Gastroesophageal sphincter (tissue), 4 donors: ENCODE data around the gene IFT52. TPM values are rescaled to one million over a fixed set of nuclear protein-coding genes. Genes with fewer than 3 reads are reported as not detected.

Experiments used
- ATAC-seq: fragments of 150-250 bp; one replicate; pipeline ENCODE4 v1.9.1; 2016; ENCODE audit warnings: mild to moderate bottlenecking, moderate library complexity
- H3K27ac ChIP-seq, 4 donors: fragments of 200-600 bp; sonication (generic) in 3 of 4; 1 replicate in 3 of 4; 2 replicates in 1 of 4; pipeline ENCODE4 v1.5.1; 2016 to 2019
- H3K27me3 ChIP-seq: fragments of 200-600 bp; sonication (generic); one replicate; pipeline ENCODE4 v1.5.1; 2019
- H3K36me3 ChIP-seq, 2 donors: fragments of 200-600 bp; sonication (generic); one replicate each; pipeline ENCODE4 v1.5.1; 2019; ENCODE audit warnings: control low read depth in 1 of 2
- H3K4me1 ChIP-seq, 3 donors: fragments of 200-600 bp; sonication (generic); 1 replicate in 2 of 3; 2 replicates in 1 of 3; pipeline ENCODE4 v1.5.1; 2016 to 2019; ENCODE audit warnings: control low read depth in 2 of 3
- H3K4me3 ChIP-seq, 2 donors: fragments of 200-600 bp; sonication (generic); one replicate each; pipeline ENCODE4 v1.5.1; 2019; ENCODE audit warnings: mild to moderate bottlenecking in 1 of 2, moderate library complexity in 1 of 2
- H3K9me3 ChIP-seq, 3 donors: fragments of 200-600 bp; sonication (generic); one replicate each; pipeline ENCODE4 v1.5.1; 2017 to 2019; ENCODE audit warnings: control low read depth in 2 of 3
- CTCF ChIP-seq, 4 experiments: fragments of 200-600 bp in 2 of 4; fragments of 450-650 bp in 2 of 4; sonication (generic) in 1 of 4; IDR thresholded peaks; one replicate each; pipeline ENCODE4 v1.5.1; 2017 to 2019; ENCODE audit warnings: antibody characterized with exemption in 4 of 4, mild to moderate bottlenecking in 2 of 4, moderate library complexity in 2 of 4
- EP300 ChIP-seq: sonication (generic); formaldehyde crosslinking; IDR thresholded peaks from one replicate; pipeline ENCODE4 v1.6.1; 2017; ENCODE audit warnings: antibody characterized with exemption, mild to moderate bottlenecking
- POLR2A ChIP-seq, 2 donors: fragments of 450-650 bp; IDR thresholded peaks; one replicate each; pipeline ENCODE4 v1.6.1; 2017; ENCODE audit warnings: antibody characterized with exemption in 2 of 2, mild to moderate bottlenecking in 2 of 2, moderate library complexity in 1 of 2
- POLR2AphosphoS5 ChIP-seq: sonication (generic); formaldehyde crosslinking; IDR thresholded peaks from one replicate; pipeline ENCODE4 v1.6.1; 2017; ENCODE audit warnings: antibody characterized with exemption
- WGBS, 2 donors: methylation state at CpG; one replicate each; pipeline ENCODE4 v1.1.5; 2018; ENCODE audit warnings: low coverage in 1 of 2; 5-methylcytosine and 5-hydroxymethylcytosine counted together
- total RNA-seq, 4 donors: library from RNA; depleted of rRNA; stranded (reverse); fragments of >200 nt; gene quantifications; one replicate each; pipeline ENCODE4 v1.1.0, GENCODE V29; 2016

Gene IFT52
- total RNA-seq, 4 donors from 2014 or later = 13.6 to 22.1 (median 16.7) TPM

GRCh38 chr20:43563429-43563828, 27.3 kb upstream of the IFT52 start:
- no peak for TF ChIP-seq POLR2AphosphoS5
- no peak for TF ChIP-seq POLR2A (IDR thresholded peaks at IDR 0.05)
- no peak for TF ChIP-seq EP300
- TF ChIP-seq CTCF (IDR thresholded peaks at IDR 0.05) = no peak
- Histone ChIP-seq H3K27ac (no peak overlapping the region), H3K27me3 (no peaks in the 10 kb centered on the region), H3K4me1 (no peaks in the 10 kb centered on the region), H3K9me3 (no peaks in the 10 kb centered on the region), H3K4me3 (no peak overlapping the region), H3K36me3 (no peaks in the 10 kb centered on the region)
- no peak for ATAC-seq
- WGBS, 2 donors = 44 to 65% methylated on average over 3 of the region's 3 CpGs

- Histone ChIP-seq H3K4me1 (no peaks in the 10 kb centered on the region), H3K36me3 (no peaks in the 10 kb centered on the region), H3K4me3 (no peak overlapping the region), H3K9me3 (no peaks in the 10 kb centered on the region), H3K27me3 (no peaks in the 10 kb centered on the region), H3K27ac (no peak overlapping the region)
- 100% methylated on average over 1 of the region's 7 CpGs; no CpG with 5 or more reads in 1 of the 2 donors for WGBS, 2 donors
- TF ChIP-seq POLR2A (IDR thresholded peaks at IDR 0.05) = no peak
- TF ChIP-seq EP300 = no peak
- TF ChIP-seq CTCF (IDR thresholded peaks at IDR 0.05) = no peak
- TF ChIP-seq POLR2AphosphoS5 = no peak
- ATAC-seq = no peak
Observed at GRCh38 chr20:43563991-43564390, 26.7 kb upstream of the IFT52 start.

- no peak for ATAC-seq
- no peaks in the 10 kb centered on the region for H3K27me3 ChIP-seq
- 89% methylated on average over 7 of the region's 8 CpGs; no CpG with 5 or more reads in 1 of the 2 donors for WGBS, 2 donors
Observed at GRCh38 chr20:43564455-43564854, 26.3 kb upstream of the IFT52 start.

GRCh38 chr20:43564993-43565757, 25.6 kb upstream of the IFT52 start:
- no peak for ATAC-seq
- WGBS, 2 donors = no CpG with 5 or more reads among the region's 18 CpGs

More at GRCh38 chr20:43564455-43564854, 26.3 kb upstream of the IFT52 start:
- H3K36me3 ChIP-seq = no peaks in the 10 kb centered on the region
- H3K27ac ChIP-seq = no peak overlapping the region
- H3K4me1 ChIP-seq = no peaks in the 10 kb centered on the region
- TF ChIP-seq POLR2AphosphoS5 (no peak), EP300 (no peak), CTCF (IDR thresholded peaks at IDR 0.05) (no peak), POLR2A (IDR thresholded peaks at IDR 0.05) (no peak)
- no peak overlapping the region for H3K4me3 ChIP-seq
- H3K9me3 ChIP-seq = no peaks in the 10 kb centered on the region

More at GRCh38 chr20:43564993-43565757, 25.6 kb upstream of the IFT52 start:
- Histone ChIP-seq H3K36me3 (no peaks in the 10 kb centered on the region), H3K4me1 (no peaks in the 10 kb centered on the region), H3K27me3 (no peaks in the 10 kb centered on the region), H3K9me3 (no peaks in the 10 kb centered on the region), H3K27ac (no peak overlapping the region), H3K4me3 (no peak overlapping the region)
- TF ChIP-seq POLR2AphosphoS5 (no peak), EP300 (no peak), POLR2A (IDR thresholded peaks at IDR 0.05) (no peak), CTCF (IDR thresholded peaks at IDR 0.05) (no peak)
